ENCODE measurements around the gene LSM7. TPM values are rescaled to one million over a fixed set of nuclear protein-coding genes. Genes with fewer than 3 reads are reported as not detected.
A peak's percentile ranks its signal among the peaks of the same experiment; 100 is the strongest.

The LSM7 gene
- total RNA-seq, 4 donors from 2014 or later = 59.8 to 152 (median 109) TPM

- Histone ChIP-seq H3K9me3 (no peaks in the 10 kb centered on the region), H3K36me3 (peaks cover 0 to 53% (median 0%) of the 10 kb centered on the region in 3 donors), H3K27me3 (no peaks in the 10 kb centered on the region), H3K4me3 (peak overlapping the region in 1 of 4 donors; percentile 6), H3K4me1 (peaks cover 0 to 34% (median 18%) of the 10 kb centered on the region in 4 donors), H3K27ac (peak overlapping the region in 2 of 4 donors; percentile 59 to 79)
- TF ChIP-seq CTCF (IDR thresholded peaks at IDR 0.05) (no peak), POLR2A (IDR thresholded peaks at IDR 0.05) (no peak)
- DNase-seq = peak in 2 of 3 donors; percentile 70 to 80
These were observed 4.0 kb downstream of the LSM7 start for GRCh38 chr19:2324220-2324948.

GRCh38 chr19:2323707-2324106 lies 4.7 kb downstream of the LSM7 start:
- TF ChIP-seq CTCF (IDR thresholded peaks at IDR 0.05) (no peak), POLR2A (IDR thresholded peaks at IDR 0.05) (no peak)

GRCh38 chr19:2321565-2322283 lies 6.7 kb downstream of the LSM7 start:
- TF ChIP-seq CTCF (IDR thresholded peaks at IDR 0.05) (no peak), POLR2A (IDR thresholded peaks at IDR 0.05) (no peak)
- no peak overlapping the region for H3K4me3 ChIP-seq
- no peak for DNase-seq
- no peak overlapping the region for H3K27ac ChIP-seq
- no peaks in the 10 kb centered on the region for H3K9me3 ChIP-seq
- peaks cover 0 to 53% (median 0%) of the 10 kb centered on the region in 3 donors for H3K36me3 ChIP-seq
- H3K4me1 ChIP-seq = peaks cover 0 to 28% (median 6%) of the 10 kb centered on the region in 4 donors
- no peaks in the 10 kb centered on the region for H3K27me3 ChIP-seq

More at GRCh38 chr19:2323707-2324106, 4.7 kb downstream of the LSM7 start:
- Histone ChIP-seq H3K4me3 (no peak overlapping the region), H3K27ac (peak overlapping the region in 2 of 4 donors; percentile 59 to 79), H3K27me3 (no peaks in the 10 kb centered on the region), H3K9me3 (no peaks in the 10 kb centered on the region), H3K36me3 (peaks cover 0 to 53% (median 0%) of the 10 kb centered on the region in 3 donors), H3K4me1 (peaks cover 0 to 31% (median 17%) of the 10 kb centered on the region in 4 donors)
- no peak for DNase-seq

DNA sequence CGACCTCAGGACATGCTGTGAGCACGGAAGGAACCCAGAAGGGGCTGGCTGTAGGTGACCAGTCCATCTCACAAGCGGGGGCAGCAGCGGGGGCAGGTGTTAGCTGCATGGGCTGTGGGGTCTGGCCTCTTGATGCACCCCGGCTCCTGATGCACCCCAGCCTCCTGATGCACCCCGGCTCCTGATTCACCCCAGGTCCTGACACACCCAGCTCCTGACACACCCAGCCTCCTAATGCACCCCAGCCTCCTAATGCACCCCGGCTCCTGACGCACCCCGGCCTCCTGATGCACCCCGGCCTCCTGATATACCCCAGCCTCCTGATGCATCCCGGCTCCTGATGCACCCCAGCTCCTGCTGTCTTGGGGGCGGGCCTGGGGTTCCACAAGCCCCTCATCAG lies 7.4 kb downstream of the LSM7 start:
- Histone ChIP-seq H3K27ac (no peak overlapping the region), H3K36me3 (peaks cover 0 to 47% (median 0%) of the 10 kb centered on the region in 3 donors), H3K4me3 (no peak overlapping the region), H3K27me3 (no peaks in the 10 kb centered on the region), H3K4me1 (peaks cover 0 to 23% (median 4%) of the 10 kb centered on the region in 4 donors), H3K9me3 (no peaks in the 10 kb centered on the region)
- no peak for DNase-seq
- no peak for TF ChIP-seq CTCF (IDR thresholded peaks at IDR 0.05)
- TF ChIP-seq POLR2A (IDR thresholded peaks at IDR 0.05) = no peak

- H3K27ac ChIP-seq = no peak overlapping the region
- peaks cover 0 to 17% (median 3%) of the 10 kb centered on the region in 4 donors for H3K4me1 ChIP-seq
- H3K27me3 ChIP-seq = no peaks in the 10 kb centered on the region
- H3K9me3 ChIP-seq = no peaks in the 10 kb centered on the region
- no peak for DNase-seq
- H3K36me3 ChIP-seq = peaks cover 0 to 38% (median 0%) of the 10 kb centered on the region in 3 donors
- no peak for TF ChIP-seq CTCF (IDR thresholded peaks at IDR 0.05)
- TF ChIP-seq POLR2A (IDR thresholded peaks at IDR 0.05) = no peak
- H3K4me3 ChIP-seq = no peak overlapping the region
These were observed 8.3 kb downstream of the LSM7 start for GRCh38 chr19:2320049-2320448.
